OCI-LY7 (cell line): ENCODE results near the gene ERVFRD-1. TPM values are rescaled to one million over a fixed set of nuclear protein-coding genes. Genes with fewer than 3 reads are reported as not detected.

ENCODE experiments used
- BruUV-seq: library from RNA; stranded (reverse); fragments of 400-500 nt; replicated peaks from 2 replicates; lab custom pipeline; 2021; lab: Mats Ljungman, UMichigan
- CTCF ChIA-PET: fragments of 300-600 bp; sonication (Branson Sonifier 250); formaldehyde crosslinking; loops from one replicate; lab custom pipeline; 2022; ENCODE audit warnings: antibody characterized with exemption; ENCODE audit not compliant: unreplicated experiment; lab: Charles Lee
- POLR2A ChIA-PET: fragments of 300-600 bp; sonication (Branson Sonifier 250); formaldehyde crosslinking; loops from one replicate; lab custom pipeline; 2022; ENCODE audit warnings: antibody characterized with exemption; lab: Charles Lee
- DNase-seq: peaks from one replicate; pipeline ENCODE4 v3.0.0-alpha.2; 2015; ENCODE audit warnings: low spot score
- H2AFZ ChIP-seq: fragments of 200-600 bp; sonication (generic), shearing (Covaris generic); 2 replicates; pipeline ENCODE4 v1.6.1; 2014; ENCODE audit warnings: mild to moderate bottlenecking, antibody characterized with exemption, low read length, moderate library complexity
- H3K27ac ChIP-seq: fragments of 200-600 bp; sonication (generic); 2 replicates; pipeline ENCODE4 v1.5.1; 2014; ENCODE audit warnings: mixed run types, low read depth, mild to moderate bottlenecking, moderate library complexity, low read length, inconsistent platforms; ENCODE audit not compliant: poor library complexity, severe bottlenecking
- H3K36me3 ChIP-seq: fragments of 200-600 bp; sonication (generic); 2 replicates; pipeline ENCODE4 v1.6.1; 2014; ENCODE audit warnings: mild to moderate bottlenecking, antibody characterized with exemption, low read length, moderate library complexity, mixed read lengths; ENCODE audit not compliant: insufficient read depth
- H3K4me1 ChIP-seq: fragments of 200-600 bp; sonication (generic); 2 replicates; pipeline ENCODE4 v1.5.1; 2014; ENCODE audit warnings: mild to moderate bottlenecking, low read length; ENCODE audit not compliant: insufficient read depth, poor library complexity, severe bottlenecking
- H3K4me2 ChIP-seq: fragments of 200-600 bp; sonication (generic); 2 replicates; pipeline ENCODE4 v1.6.1; 2014; ENCODE audit warnings: mild to moderate bottlenecking, low read length
- H3K4me3 ChIP-seq: fragments of 200-600 bp; sonication (generic); 2 replicates; pipeline ENCODE4 v1.5.1; 2014; ENCODE audit warnings: mild to moderate bottlenecking, low read depth, low read length; ENCODE audit not compliant: poor library complexity, severe bottlenecking
- H3K79me2 ChIP-seq: fragments of 200-600 bp; sonication (generic); 2 replicates; pipeline ENCODE4 v1.6.1; 2016; ENCODE audit warnings: low read depth, mild to moderate bottlenecking, low read length, moderate library complexity, mixed read lengths; ENCODE audit not compliant: insufficient read depth
- H3K9me2 ChIP-seq: fragments of 200-600 bp; sonication (generic); 2 replicates; pipeline ENCODE4 v1.6.1; 2016; ENCODE audit warnings: mild to moderate bottlenecking, low read length, mixed read lengths; ENCODE audit not compliant: insufficient read depth
- H3K9me3 ChIP-seq: fragments of 200-600 bp; sonication (generic); 2 replicates; pipeline ENCODE4 v1.6.1; 2014; ENCODE audit warnings: mild to moderate bottlenecking, mixed run types, low read length, mixed read lengths
- H4K20me1 ChIP-seq: fragments of 200-600 bp; sonication (generic); 2 replicates; pipeline ENCODE4 v1.6.1; 2014; ENCODE audit warnings: mild to moderate bottlenecking, antibody characterized with exemption, low read length, moderate library complexity, mixed read lengths; ENCODE audit not compliant: insufficient read depth
- CTCF ChIP-seq: fragments of 200-600 bp; sonication (generic); conservative IDR thresholded peaks from 2 replicates; pipeline ENCODE4 v1.5.1; 2014; ENCODE audit warnings: mild to moderate bottlenecking, antibody characterized with exemption, low read length, moderate library complexity, mixed read lengths
- EZH2phosphoT487 ChIP-seq: fragments of 200-600 bp; sonication (generic); IDR thresholded peaks from 2 replicates; pipeline ENCODE4 v1.6.1; 2018; ENCODE audit warnings: low read depth, borderline replicate concordance, mild to moderate bottlenecking, mixed run types, antibody characterized with exemption, low read length, moderate library complexity, mixed read lengths
- intact Hi-C: fragments of 100-400 bp; cut with micrococcal nuclease; formaldehyde crosslinking; loops from one replicate; pipeline ENCODE4 v1.10.0; 2022; ENCODE audit not compliant: unreplicated experiment
- total RNA-seq, 2 experiments: library from RNA; depleted of rRNA in 1 of 2; stranded (reverse); fragments of >200 nt in 1 of 2; shearing (Covaris generic) in 1 of 2; gene quantifications; 2 replicates each; pipeline ENCODE4 v1.2.3, GENCODE V29; 2014 to 2022

ERVFRD-1 gene
- total RNA-seq, 2 experiments from 2014 or later: not detected

DNA sequence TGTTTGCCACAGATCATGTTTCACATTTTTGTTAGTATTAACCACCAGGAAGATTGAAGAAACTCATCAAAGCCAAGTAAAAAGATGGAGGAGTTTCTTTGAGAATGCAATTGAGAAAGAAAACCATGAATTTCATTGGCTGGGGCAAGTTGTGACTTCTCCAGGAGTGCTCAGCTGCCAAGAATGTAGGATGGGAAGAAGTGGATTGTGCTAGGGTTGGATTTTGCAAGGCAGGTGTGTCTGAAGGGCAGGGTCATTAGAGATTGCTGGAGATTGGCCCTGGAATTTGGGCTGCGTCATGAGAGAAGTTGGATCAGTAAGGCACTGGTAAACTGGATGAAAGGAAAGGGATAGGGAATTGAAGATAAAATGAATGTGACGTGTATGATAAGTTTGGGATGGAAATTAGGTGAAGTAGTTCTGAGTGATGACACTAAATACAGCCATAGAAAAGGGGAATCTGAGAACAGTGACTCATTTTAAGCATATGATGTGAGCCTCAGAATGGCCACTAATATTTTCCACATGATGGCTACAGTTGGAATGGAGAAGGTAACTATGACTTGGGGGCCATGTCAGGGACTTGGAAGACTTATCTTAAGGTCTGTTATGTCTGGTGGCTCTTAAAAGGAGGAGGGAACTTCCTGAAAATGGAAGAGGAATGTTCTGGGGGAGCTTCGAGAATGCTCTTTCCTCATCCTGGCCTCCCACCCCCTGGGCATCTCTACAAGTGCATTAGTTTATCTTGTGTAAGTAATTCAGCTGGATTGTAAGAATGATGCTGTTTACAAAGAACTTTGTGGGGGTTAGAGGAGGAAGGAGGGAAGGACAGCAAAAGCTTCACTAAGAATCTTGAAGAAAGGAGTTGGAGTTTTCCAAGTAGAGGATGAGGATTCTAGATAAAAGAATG is 27.8 kb upstream of the ERVFRD-1 start:
- H3K4me1 ChIP-seq: peaks cover 6% of the 10 kb centered on the region
- no peak overlapping the region for H3K4me3 ChIP-seq
- H3K79me2 ChIP-seq: no peaks in the 10 kb centered on the region
- H3K27ac ChIP-seq: no peak overlapping the region
- peaks cover 34% of the 10 kb centered on the region for H3K36me3 ChIP-seq
- peaks cover 4% of the 10 kb centered on the region; the same call in 1 of the 2 replicates for H4K20me1 ChIP-seq
- ChIA-PET CTCF (no interaction called here), POLR2A (interaction anchor here (0.7 kb wide), 1 partner anchor 16 kb away, joined by 3 read pairs; no protein-coding TSS in a partner anchor)
- no peak for DNase-seq
- TF ChIP-seq CTCF (no peak), EZH2phosphoT487 (no peak)
- H3K9me2 ChIP-seq: no peaks in the 10 kb centered on the region
- H3K9me3 ChIP-seq: no peaks in the 10 kb centered on the region
- no peak overlapping the region for H2AFZ ChIP-seq
- no peak overlapping the region for H3K4me2 ChIP-seq
- BruUV-seq: no TSS peak
- intact Hi-C loops: no loop called here

DNA sequence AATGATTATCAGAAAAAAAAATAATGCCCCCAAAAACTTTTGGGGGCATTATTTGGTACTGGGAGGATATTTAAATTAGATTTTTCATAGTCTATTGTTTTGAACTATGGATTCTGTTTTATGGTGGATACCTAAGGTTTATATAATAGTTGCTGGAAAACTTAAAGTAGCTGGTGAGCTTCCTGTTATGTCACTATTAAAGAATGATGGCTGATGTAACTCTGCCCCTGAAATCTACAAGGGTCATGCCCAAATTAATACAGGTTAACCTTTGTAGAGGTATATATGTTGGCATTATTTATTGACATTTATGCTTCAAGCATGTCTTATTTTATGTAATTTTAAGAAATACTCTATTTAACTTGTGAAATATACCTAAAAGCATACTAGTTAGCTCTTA is 25.3 kb upstream of the ERVFRD-1 start:
- ChIA-PET POLR2A (interaction anchor here (0.7 to 1.4 kb wide), 3 partner anchors 9 to 549 kb away, joined by 3 to 4 read pairs (median 3); no protein-coding TSS in a partner anchor), CTCF (interaction anchor here (0.8 kb wide), 1 partner anchor 359 kb away, joined by 3 read pairs; no protein-coding TSS in a partner anchor)
- Histone ChIP-seq H3K4me2 (no peak overlapping the region), H3K36me3 (peaks cover 34% of the 10 kb centered on the region), H3K27ac (no peak overlapping the region), H4K20me1 (peaks cover 4% of the 10 kb centered on the region; the same call in 1 of the 2 replicates), H3K9me3 (no peaks in the 10 kb centered on the region), H3K4me1 (peaks cover 7% of the 10 kb centered on the region), H2AFZ (no peak overlapping the region), H3K9me2 (no peaks in the 10 kb centered on the region), H3K4me3 (no peak overlapping the region), H3K79me2 (no peaks in the 10 kb centered on the region)
- BruUV-seq: no TSS peak
- no peak for TF ChIP-seq CTCF
- TF ChIP-seq EZH2phosphoT487: no peak
- no peak for DNase-seq
- intact Hi-C loops: no loop called here
